ENCODE measurements around the gene CGB1.

DNA sequence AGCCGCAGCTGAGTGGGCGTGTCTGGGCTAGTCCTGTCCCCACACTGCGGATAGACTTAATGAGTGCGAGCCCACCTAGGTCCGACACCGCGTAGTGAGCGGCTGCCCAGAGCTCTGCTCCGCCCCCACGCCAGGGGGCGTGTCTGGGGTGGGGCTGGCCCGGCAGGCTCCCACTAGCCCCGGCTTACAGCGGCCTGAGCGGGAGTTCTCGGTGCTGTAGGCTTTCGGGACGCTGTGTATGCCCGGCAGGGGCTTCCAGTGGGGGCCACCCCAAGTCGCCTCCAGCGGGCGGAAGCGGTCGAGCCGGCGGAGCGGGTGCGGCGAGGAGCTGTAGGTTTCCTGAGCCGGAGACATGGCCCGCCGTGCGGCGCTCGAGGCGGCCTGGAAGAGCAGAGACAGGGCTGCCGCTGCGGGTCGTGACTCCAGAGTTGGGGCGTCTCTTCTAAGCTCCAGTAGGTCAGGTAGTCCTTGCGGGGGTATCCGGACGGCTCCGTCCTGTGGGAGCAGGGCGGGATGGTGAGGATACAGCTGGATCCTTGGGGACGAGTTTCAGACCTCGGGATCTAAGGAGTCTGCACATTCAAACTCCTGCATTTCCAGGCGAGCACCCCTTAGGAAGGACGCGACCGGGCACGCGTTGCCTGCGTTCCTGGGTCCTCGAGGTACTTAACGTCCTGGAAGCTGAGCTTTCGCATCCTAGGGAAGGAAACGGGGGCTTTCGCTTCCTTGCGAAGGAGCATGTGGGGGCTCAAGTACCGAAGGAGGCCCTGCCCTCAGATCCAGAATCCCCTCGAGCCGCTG lies 19.6 kb upstream of the CGB1 start:
- TF ChIP-seq, protein P1, sequence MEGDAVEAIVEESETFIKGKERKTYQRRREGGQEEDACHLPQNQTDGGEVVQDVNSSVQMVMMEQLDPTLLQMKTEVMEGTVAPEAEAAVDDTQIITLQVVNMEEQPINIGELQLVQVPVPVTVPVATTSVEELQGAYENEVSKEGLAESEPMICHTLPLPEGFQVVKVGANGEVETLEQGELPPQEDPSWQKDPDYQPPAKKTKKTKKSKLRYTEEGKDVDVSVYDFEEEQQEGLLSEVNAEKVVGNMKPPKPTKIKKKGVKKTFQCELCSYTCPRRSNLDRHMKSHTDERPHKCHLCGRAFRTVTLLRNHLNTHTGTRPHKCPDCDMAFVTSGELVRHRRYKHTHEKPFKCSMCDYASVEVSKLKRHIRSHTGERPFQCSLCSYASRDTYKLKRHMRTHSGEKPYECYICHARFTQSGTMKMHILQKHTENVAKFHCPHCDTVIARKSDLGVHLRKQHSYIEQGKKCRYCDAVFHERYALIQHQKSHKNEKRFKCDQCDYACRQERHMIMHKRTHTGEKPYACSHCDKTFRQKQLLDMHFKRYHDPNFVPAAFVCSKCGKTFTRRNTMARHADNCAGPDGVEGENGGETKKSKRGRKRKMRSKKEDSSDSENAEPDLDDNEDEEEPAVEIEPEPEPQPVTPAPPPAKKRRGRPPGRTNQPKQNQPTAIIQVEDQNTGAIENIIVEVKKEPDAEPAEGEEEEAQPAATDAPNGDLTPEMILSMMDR (conservative IDR thresholded peaks at IDR 0.05 in 1 of 2, IDR thresholded peaks at IDR 0.05 in 1 of 2; ENCODE audit: low read depth in 1 of 2, low read length in 2 of 2) = peak; percentile 16 to 24
- TF ChIP-seq EZH2 (IDR thresholded peaks at IDR 0.05; ENCODE audit: low read length, missing control alignments) = no peak
